ENCODE results near the gene PATL1. TPM values are rescaled to one million over a fixed set of nuclear protein-coding genes. Genes with fewer than 3 reads are reported as not detected.

PATL1 gene
- total RNA-seq: 9.4 and 9.9 TPM in 2 replicates

GRCh38 chr11:59668950-59669610, at the start of gene PATL1:
PATL1 (minus strand) TSS chr11:59669037; CDS start chr11:59668895, 142 bp downstream.

GRCh38 chr11:59713745-59714144, 44.9 kb upstream of the PATL1 start, which contains the start of gene OR10V1:
OR10V1 (minus strand) TSS chr11:59713845; CDS start chr11:59713845, 0 bp downstream.

GRCh38 chr11:59615637-59616395, 53.0 kb downstream of the PATL1 start, which contains the start of gene OSBP:
OSBP (minus strand) TSS chr11:59615774; CDS start chr11:59615664, 110 bp downstream.

Other genes starting within 250 kb of the PATL1 start
- gene OR5A2, start 242.6 kb downstream of the PATL1 start, total RNA-seq: not detected in 2 replicates
- gene OR5A1, start 232.6 kb downstream of the PATL1 start, total RNA-seq: not detected in 2 replicates
- not detected in 2 replicates for gene OR4D6, start 212.1 kb downstream of the PATL1 start, total RNA-seq
- not detected in 2 replicates for gene OR4D10, start 195.7 kb downstream of the PATL1 start, total RNA-seq
- gene OR4D11, start 165.5 kb downstream of the PATL1 start, total RNA-seq: not detected in 2 replicates
- gene OR4D9, start 157.5 kb downstream of the PATL1 start, total RNA-seq: not detected in 2 replicates
- 35.4 and 37.6 TPM in 2 replicates for gene OSBP, start 53.3 kb downstream of the PATL1 start, total RNA-seq
- not detected in 2 replicates for gene OR10V1, start 44.8 kb upstream of the PATL1 start, total RNA-seq
- gene STX3, start 86.3 kb upstream of the PATL1 start, total RNA-seq: 8.7 and 10.9 TPM in 2 replicates
- gene MRPL16, start 141.7 kb upstream of the PATL1 start, total RNA-seq: 36.2 and 36.4 TPM in 2 replicates
- gene CBLIF, start 176.5 kb upstream of the PATL1 start, total RNA-seq: not detected in 2 replicates
- gene TCN1, start 197.4 kb upstream of the PATL1 start, total RNA-seq: 0.83 TPM in 1 of 2 replicates, not detected in the other
- not detected in 2 replicates for gene OOSP3, start 209.7 kb upstream of the PATL1 start, total RNA-seq

Measured in cardiac ventricle fibroblast (primary cell).